Measurements from ENCODE around the gene SSBP3. TPM values are rescaled to one million over a fixed set of nuclear protein-coding genes. Genes with fewer than 3 reads are reported as not detected.
A peak's percentile ranks its signal among the peaks of the same experiment; 100 is the strongest.
"Not testable (repeated sequence)": the region's sequence is repeated elsewhere in the genome, so short reads cannot be mapped to it uniquely, and the experiment has no call there.

SSBP3 gene
- total and polyA plus RNA-seq, 4 donors = 43.7 to 83.4 (median 65.8) TPM

DNA sequence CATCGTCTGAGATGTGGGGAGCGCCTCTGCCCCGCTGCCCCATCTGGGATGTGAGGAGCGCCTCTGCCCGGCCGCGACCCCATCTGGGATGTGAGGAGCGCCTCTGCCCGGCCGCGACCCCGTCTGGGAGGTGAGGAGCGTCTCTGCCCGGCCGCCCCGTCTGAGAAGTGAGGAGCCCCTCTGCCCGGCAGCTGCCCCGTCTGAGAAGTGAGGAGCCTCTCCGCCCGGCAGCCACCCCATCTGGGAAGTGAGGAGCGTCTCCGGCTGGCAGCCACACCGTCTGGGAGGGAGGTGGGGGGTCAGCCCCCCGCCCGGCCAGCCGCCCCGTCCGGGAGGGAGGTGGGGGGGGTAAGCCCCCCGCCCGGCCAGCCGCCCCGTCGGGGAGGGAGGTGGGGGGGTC is 173.0 kb downstream of the SSBP3 start:
- H3K4me1 ChIP-seq (ENCODE audit: control insufficient read depth in 1 of 2, insufficient read depth in 2 of 2, low read length in 2 of 2); ATAC-seq (ENCODE audit: low FRiP score); H3K9me3 ChIP-seq (ENCODE audit: control insufficient read depth, low read length): not testable (repeated sequence)

DNA sequence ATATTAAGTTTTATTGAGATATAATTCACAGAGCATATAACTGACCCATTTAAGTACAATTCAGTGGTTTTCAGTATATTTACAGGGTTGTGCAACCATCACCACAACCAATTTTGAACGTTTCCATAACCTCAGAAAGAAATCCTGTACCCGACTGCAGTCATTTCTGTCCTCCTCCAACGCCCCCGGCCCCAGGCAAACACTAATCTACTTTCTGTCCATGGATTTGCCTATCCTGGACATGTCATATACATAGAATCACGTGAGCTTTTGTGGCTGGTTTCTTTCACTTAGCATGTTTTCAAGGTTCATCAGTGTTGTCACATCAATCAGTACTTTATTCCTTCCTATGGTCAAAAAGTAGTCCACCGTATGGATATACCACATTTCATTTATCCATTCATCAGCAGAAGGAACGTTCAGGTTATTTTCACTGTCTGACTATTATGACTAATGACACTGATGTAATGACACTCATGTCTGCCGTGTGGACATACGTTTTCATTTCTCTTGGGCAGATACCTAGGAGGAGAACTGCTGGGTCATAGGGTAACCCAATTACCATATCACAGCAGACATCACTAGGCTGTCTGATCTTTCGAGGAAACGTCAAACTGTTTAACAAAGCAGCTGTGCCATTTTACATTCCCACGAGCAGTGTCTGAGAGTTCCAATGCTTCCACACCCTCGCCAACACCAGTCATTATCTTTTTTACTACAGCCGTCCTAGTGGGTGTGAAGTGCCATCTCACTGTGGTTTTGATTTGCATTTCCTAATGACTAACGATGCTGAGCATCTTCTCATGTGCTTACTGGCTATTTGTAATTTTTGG is 175.5 kb downstream of the SSBP3 start:
- no peaks in the 10 kb centered on the region for H3K4me1 ChIP-seq (ENCODE audit: control insufficient read depth in 1 of 2, insufficient read depth in 2 of 2, low read length in 2 of 2)
- DNase-seq (no peak), ATAC-seq (ENCODE audit: low FRiP score) (no peak)
- H3K27me3 ChIP-seq (ENCODE audit: control insufficient read depth in 1 of 2, insufficient read depth in 2 of 2, low read length in 1 of 2) = no peaks in the 10 kb centered on the region
- H3K9me3 ChIP-seq (ENCODE audit: control insufficient read depth, low read length) = no peaks in the 10 kb centered on the region
- intact Hi-C loops (cut with DNase I) = no loop called here
- no peak overlapping the region for H3K4me3 ChIP-seq (ENCODE audit: low read length in 2 of 2)
- 79 to 85% methylated on average over 15 of the region's 15 CpGs for WGBS, 2 donors
- peaks cover 0 to 2% of the 10 kb centered on the region in 2 donors for H3K36me3 ChIP-seq (ENCODE audit: control insufficient read depth in 1 of 2, insufficient read depth in 2 of 2, low read length in 1 of 2)
- H3K27ac ChIP-seq (ENCODE audit: low read depth in 1 of 2, low read length in 2 of 2) = no peak overlapping the region

More for the DNA sequence above, 173.0 kb downstream of the SSBP3 start:
- H3K4me3 ChIP-seq (ENCODE audit: low read length in 2 of 2); DNase-seq; H3K27ac ChIP-seq (ENCODE audit: low read depth in 1 of 2, low read length in 2 of 2); H3K36me3 ChIP-seq (ENCODE audit: control insufficient read depth in 1 of 2, insufficient read depth in 2 of 2, low read length in 1 of 2); H3K27me3 ChIP-seq (ENCODE audit: control insufficient read depth in 1 of 2, insufficient read depth in 2 of 2, low read length in 1 of 2); intact Hi-C loops (cut with DNase I): not testable (repeated sequence)
- WGBS, 2 donors = 95% methylated on average over 16 to 33 of the region's 33 CpGs

DNA sequence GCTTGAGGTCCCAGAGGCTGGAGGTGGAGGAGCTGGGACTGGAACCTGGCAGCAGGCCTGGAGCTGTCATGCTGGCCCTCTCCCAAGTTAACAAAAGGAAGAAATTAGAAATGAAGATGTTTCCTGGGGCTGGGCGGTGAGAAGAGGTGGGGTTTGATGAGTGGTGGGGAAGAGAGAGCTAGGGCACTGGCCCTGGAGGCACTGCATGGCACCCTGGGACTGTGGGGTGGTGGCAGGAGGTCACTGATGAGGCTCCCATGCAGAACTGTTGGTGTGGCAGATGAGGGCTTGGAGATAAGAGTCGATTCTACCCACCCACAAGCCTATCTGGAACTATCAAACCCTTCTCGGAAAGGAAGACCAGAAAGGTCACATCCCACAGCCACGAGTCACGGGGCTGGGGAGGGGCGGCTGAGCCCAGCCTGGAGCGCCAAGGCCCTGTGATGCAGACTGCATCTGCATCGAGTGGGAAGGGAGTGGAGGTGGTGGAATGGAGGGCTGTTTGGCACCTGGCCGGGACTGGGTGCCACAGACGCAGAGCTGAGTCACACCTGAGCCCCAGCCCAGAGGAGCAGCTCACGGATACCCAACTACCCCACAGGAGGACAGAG is 176.8 kb downstream of the SSBP3 start:
- Histone ChIP-seq H3K4me1 (ENCODE audit: control insufficient read depth in 1 of 2, insufficient read depth in 2 of 2, low read length in 2 of 2) (no peaks in the 10 kb centered on the region), H3K27me3 (ENCODE audit: control insufficient read depth in 1 of 2, insufficient read depth in 2 of 2, low read length in 1 of 2) (no peaks in the 10 kb centered on the region), H3K27ac (ENCODE audit: low read depth in 1 of 2, low read length in 2 of 2) (no peak overlapping the region), H3K4me3 (ENCODE audit: low read length in 2 of 2) (no peak overlapping the region), H3K9me3 (ENCODE audit: control insufficient read depth, low read length) (no peaks in the 10 kb centered on the region), H3K36me3 (ENCODE audit: control insufficient read depth in 1 of 2, insufficient read depth in 2 of 2, low read length in 1 of 2) (peaks cover 0 to 2% of the 10 kb centered on the region in 2 donors)
- DNase-seq = no peak
- 62 to 66% methylated on average over 11 of the region's 11 CpGs for WGBS, 2 donors
- no peak for ATAC-seq (ENCODE audit: low FRiP score)
- intact Hi-C loops (cut with DNase I) = no loop called here

DNA sequence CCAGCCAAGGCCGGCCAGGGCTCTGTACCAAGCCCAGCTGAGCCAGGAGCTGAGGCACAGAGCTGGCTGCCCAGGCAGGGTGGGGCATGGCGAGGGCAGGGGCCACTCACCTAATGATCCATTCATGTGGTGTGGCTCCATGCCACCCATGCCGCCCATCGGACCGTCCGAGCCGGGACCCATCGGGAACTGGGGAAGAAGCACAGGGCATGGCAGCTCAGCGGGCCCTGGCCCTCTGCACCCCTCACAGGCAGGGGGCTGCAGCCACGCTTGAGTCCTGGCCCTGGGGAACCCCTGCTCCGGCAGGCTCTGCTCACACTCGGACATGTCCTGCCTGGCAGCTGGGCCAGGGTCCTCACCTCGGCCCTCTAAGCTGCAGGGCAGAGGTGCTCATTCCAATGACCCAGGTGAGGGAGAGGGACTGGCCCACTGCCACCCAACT is 177.5 kb downstream of the SSBP3 start:
- intact Hi-C loops (cut with DNase I) = no loop called here
- Histone ChIP-seq H3K9me3 (ENCODE audit: control insufficient read depth, low read length) (no peaks in the 10 kb centered on the region), H3K4me3 (ENCODE audit: low read length in 2 of 2) (no peak overlapping the region), H3K4me1 (ENCODE audit: control insufficient read depth in 1 of 2, insufficient read depth in 2 of 2, low read length in 2 of 2) (no peaks in the 10 kb centered on the region), H3K27me3 (ENCODE audit: control insufficient read depth in 1 of 2, insufficient read depth in 2 of 2, low read length in 1 of 2) (no peaks in the 10 kb centered on the region), H3K36me3 (ENCODE audit: control insufficient read depth in 1 of 2, insufficient read depth in 2 of 2, low read length in 1 of 2) (peaks cover 0 to 2% of the 10 kb centered on the region in 2 donors), H3K27ac (ENCODE audit: low read depth in 1 of 2, low read length in 2 of 2) (peak overlapping the region in 1 of 2 donors; percentile 13)
- ATAC-seq (ENCODE audit: low FRiP score) (peak; percentile 12), DNase-seq (no peak)
- WGBS, 2 donors = 77 to 83% methylated on average over 13 of the region's 13 CpGs

DNA sequence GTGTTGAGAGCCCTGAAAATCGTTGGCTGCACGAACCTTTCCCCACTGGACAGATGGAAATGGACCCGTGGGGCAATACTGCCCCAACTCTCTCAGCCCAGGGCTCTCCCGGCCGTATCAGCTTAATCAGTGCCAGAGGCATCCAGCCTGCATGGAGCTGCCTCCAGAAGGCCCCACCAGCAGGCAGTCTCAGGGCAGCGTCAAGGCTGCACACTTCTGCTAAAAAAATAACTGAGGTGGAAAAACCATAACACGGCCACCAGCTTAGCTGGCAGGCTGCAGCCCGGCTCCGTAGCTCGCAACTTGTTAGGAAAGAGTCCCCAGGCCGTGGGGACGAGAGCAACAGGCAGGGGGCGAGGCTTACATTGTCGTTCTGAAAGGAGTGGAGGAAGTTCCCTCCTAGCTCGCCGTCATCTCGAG is 178.3 kb downstream of the SSBP3 start:
- Histone ChIP-seq H3K27ac (ENCODE audit: low read depth in 1 of 2, low read length in 2 of 2) (peak overlapping the region in 1 of 2 donors; percentile 13), H3K4me3 (ENCODE audit: low read length in 2 of 2) (no peak overlapping the region), H3K36me3 (ENCODE audit: control insufficient read depth in 1 of 2, insufficient read depth in 2 of 2, low read length in 1 of 2) (peaks cover 0 to 2% of the 10 kb centered on the region in 2 donors), H3K27me3 (ENCODE audit: control insufficient read depth in 1 of 2, insufficient read depth in 2 of 2, low read length in 1 of 2) (no peaks in the 10 kb centered on the region), H3K9me3 (ENCODE audit: control insufficient read depth, low read length) (no peaks in the 10 kb centered on the region), H3K4me1 (ENCODE audit: control insufficient read depth in 1 of 2, insufficient read depth in 2 of 2, low read length in 2 of 2) (no peaks in the 10 kb centered on the region)
- DNase-seq (no peak), ATAC-seq (ENCODE audit: low FRiP score) (peak; percentile 34)
- WGBS, 2 donors = 8% methylated on average over 17 of the region's 17 CpGs
- intact Hi-C loops (cut with DNase I) = no loop called here

DNA sequence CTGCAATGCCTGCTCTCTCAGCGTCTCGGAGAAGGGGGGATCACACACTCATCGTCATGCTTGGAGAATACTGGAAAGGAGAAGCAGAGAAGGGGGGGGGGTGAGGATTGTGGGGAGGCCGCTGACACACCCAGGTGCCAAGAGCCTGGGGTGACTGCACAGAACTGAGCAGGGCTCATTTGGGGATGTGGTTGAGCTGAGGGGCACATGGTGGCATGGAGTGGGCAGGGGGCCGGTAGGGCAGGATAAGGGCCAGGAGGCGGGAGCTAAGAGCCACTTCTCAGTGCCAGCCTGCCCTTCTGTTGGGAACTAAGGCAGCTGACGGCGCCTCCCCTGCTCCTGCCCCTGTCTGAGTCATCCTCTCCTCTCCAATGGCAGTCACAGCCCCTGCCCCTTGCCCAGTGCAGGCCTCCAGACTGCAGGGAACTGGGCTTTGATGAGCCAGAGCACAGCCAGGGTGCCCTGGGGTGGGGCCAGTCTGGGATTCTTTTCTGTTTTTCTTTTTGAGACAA is 179.0 kb downstream of the SSBP3 start:
- H3K27ac ChIP-seq (ENCODE audit: low read depth in 1 of 2, low read length in 2 of 2) = no peak overlapping the region
- intact Hi-C loops (cut with DNase I) = no loop called here

DNA sequence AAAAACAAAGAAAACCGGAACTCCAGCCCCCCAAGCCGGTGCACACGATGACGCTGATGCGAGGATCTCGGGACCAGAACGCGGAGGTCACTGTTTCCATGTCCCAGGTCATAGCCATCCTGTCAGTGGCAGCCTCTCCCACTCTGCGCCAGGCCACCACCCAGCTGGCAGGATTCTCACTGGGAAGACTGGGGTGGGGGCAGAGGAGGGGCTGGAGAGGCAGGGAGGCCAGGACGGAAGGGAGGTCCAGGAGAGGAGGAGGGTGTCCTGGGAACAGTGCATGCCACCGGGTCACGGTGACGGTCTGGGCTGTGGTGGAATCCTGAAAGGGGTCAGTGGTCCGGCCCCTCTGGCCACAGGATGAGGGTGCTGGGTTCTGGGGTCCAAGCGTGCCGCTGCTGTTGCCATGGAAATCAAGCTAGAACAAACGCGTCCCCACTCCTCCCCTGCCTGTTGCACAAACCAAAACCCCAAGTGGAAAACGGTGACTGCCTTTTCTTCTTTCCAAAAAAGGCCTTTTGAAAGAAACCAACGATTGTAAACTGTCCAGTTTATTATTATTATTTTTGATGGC is 180.1 kb downstream of the SSBP3 start:
- Histone ChIP-seq H3K4me1 (ENCODE audit: control insufficient read depth in 1 of 2, insufficient read depth in 2 of 2, low read length in 2 of 2) (no peaks in the 10 kb centered on the region), H3K9me3 (ENCODE audit: control insufficient read depth, low read length) (no peaks in the 10 kb centered on the region), H3K36me3 (ENCODE audit: control insufficient read depth in 1 of 2, insufficient read depth in 2 of 2, low read length in 1 of 2) (peaks cover 0 to 2% of the 10 kb centered on the region in 2 donors), H3K4me3 (ENCODE audit: low read length in 2 of 2) (no peak overlapping the region), H3K27me3 (ENCODE audit: control insufficient read depth in 1 of 2, insufficient read depth in 2 of 2, low read length in 1 of 2) (no peaks in the 10 kb centered on the region), H3K27ac (ENCODE audit: low read depth in 1 of 2, low read length in 2 of 2) (no peak overlapping the region)
- DNase-seq = no peak
- ATAC-seq (ENCODE audit: low FRiP score) = no peak
- intact Hi-C loops (cut with DNase I) = no loop called here
- WGBS, 2 donors = 89% methylated on average over 20 of the region's 20 CpGs

More for the DNA sequence above, 179.0 kb downstream of the SSBP3 start:
- peaks cover 0 to 2% of the 10 kb centered on the region in 2 donors for H3K36me3 ChIP-seq (ENCODE audit: control insufficient read depth in 1 of 2, insufficient read depth in 2 of 2, low read length in 1 of 2)
- H3K9me3 ChIP-seq (ENCODE audit: control insufficient read depth, low read length) = no peaks in the 10 kb centered on the region
- 51 to 64% methylated on average over 7 to 8 of the region's 8 CpGs for WGBS, 2 donors
- peak in 1 of 2 donors; percentile 83 for DNase-seq
- peak; percentile 62 for ATAC-seq (ENCODE audit: low FRiP score)
- H3K27me3 ChIP-seq (ENCODE audit: control insufficient read depth in 1 of 2, insufficient read depth in 2 of 2, low read length in 1 of 2) = no peaks in the 10 kb centered on the region
- H3K4me1 ChIP-seq (ENCODE audit: control insufficient read depth in 1 of 2, insufficient read depth in 2 of 2, low read length in 2 of 2) = no peaks in the 10 kb centered on the region
- no peak overlapping the region for H3K4me3 ChIP-seq (ENCODE audit: low read length in 2 of 2)

DNA sequence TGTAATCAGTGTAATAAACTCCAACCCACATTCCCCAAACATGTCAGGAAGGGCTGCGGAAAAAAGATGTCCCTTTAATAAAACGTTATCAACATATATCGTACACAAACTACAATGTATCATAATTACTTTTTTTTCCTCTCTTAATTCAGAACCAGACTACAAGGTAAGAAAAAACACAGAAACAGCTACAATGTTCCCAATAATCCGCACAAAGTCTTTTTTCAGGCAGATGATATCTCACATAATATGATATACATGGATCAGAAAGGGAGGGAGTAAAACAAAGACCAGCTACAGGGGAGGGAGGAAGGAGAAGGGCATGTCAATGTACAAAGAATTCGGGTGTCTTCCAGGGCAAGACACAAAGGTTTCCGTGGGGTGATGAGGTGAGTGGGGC is 180.8 kb downstream of the SSBP3 start:
- intact Hi-C loops (cut with DNase I) = no loop called here
- ATAC-seq (ENCODE audit: low FRiP score) = no peak

More for the DNA sequence above, 180.8 kb downstream of the SSBP3 start:
- H3K9me3 ChIP-seq (ENCODE audit: control insufficient read depth, low read length) = no peaks in the 10 kb centered on the region
- H3K36me3 ChIP-seq (ENCODE audit: control insufficient read depth in 1 of 2, insufficient read depth in 2 of 2, low read length in 1 of 2) = peaks cover 0 to 2% of the 10 kb centered on the region in 2 donors
- no peaks in the 10 kb centered on the region for H3K4me1 ChIP-seq (ENCODE audit: control insufficient read depth in 1 of 2, insufficient read depth in 2 of 2, low read length in 2 of 2)
- no peak for DNase-seq
- no peak overlapping the region for H3K27ac ChIP-seq (ENCODE audit: low read depth in 1 of 2, low read length in 2 of 2)
- H3K4me3 ChIP-seq (ENCODE audit: low read length in 2 of 2) = no peak overlapping the region
- WGBS, 2 donors = 87 to 89% methylated on average over 6 of the region's 6 CpGs
- H3K27me3 ChIP-seq (ENCODE audit: control insufficient read depth in 1 of 2, insufficient read depth in 2 of 2, low read length in 1 of 2) = no peaks in the 10 kb centered on the region

All from aorta (tissue), 5 donors.